ENCODE results near the gene PYY.
"Not testable (repeated sequence)": the region's sequence is repeated elsewhere in the genome, so short reads cannot be mapped to it uniquely, and the experiment has no call there.

PYY gene

DNA sequence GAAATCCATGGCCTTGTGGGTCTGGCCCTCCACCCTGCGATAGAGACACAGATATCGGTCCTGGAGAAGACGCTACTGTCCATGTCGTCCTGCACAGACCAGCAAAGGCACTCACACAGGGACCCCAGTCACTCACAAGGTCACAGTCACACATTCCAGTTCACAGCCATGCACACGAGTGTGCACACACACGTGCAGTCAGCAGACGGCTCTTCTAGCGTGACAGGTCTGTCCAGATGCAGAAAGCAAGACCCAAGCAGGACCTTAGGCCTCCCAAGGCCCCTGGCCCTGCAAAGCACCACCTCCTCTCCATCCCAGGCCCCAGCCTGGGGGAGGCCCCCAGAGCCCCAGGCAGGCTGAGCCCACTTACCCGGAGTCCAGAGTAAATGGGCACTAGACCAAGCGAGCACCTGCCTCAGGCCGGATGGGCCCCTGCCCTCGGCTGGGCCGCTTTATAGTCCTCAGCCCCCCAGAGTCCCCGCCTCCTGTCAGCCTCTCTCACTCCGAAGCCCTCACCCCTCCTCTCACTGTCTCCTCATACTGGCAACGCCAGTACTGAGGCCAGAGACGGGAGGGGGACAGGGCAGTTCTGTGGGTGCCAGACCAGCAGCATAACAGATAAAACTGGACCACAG is 11.6 kb downstream of the PYY start, which contains the start of gene PPY:
Gene PPY, minus strand, starts transcription at position 426 of the 635 bp plus-strand sequence. CDS start 822 bp downstream, outside the sequence.
- DNase-seq = no peak

DNA sequence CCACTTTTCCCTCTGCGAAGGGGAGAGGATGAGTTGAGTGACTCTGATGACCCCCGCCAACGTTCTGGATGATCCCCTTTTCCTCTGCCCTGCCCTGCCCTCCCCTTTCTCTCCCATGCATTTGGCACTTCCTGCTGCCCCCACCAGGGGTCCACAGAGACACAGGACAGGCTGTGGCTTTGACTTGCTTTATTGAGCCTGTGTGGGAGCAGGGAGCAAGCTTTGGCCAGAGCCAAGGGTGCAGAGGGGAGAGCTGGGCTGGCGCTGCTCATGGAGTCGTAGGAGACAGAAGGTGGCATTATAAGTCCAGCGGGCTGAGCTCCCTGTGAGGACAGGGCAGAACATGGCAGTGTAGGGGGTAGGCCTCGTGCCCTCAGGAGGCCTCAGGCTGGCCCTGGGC is 13.1 kb downstream of the PYY start:
- no peak for DNase-seq

DNA sequence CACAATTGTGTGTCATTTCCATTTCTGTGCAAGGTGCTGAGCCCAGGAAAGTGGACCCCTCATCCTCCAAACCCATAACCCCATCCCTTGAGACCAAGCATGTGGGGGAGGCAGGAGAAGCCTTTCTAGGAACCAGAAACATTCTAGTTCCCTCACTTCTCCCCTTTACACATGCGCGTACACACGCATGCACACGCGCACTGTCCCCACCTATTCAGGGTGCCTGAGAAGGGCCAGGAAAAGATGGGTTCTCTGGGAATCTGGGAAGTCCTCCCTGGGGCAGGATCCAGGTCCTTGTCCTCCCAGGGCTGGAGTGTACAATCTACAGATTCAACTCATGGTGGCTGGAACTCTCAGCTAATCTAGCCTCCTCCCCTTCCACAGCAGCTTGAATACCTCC is 13.9 kb downstream of the PYY start:
- no peak for DNase-seq

DNA sequence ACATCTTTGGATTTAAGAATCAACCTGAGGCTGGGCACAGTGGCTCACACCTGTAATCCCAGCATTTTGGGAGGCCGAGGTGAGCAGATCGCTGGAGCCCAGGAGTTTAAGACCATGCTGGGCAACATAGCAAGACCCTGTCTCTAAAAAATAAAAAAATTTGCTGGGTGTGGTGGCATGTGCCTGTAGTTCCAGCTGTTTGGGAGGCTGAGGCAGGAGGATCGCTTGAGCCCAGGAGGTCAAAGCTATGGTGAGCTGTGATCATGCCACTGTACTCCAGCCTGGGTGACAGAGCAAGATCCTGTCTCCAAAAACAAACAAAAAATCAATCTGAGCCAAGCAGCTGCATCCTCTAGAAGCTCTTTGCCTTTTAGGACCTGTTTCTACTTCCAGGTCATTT is 14.3 kb downstream of the PYY start:
- DNase-seq = not testable (repeated sequence)

DNA sequence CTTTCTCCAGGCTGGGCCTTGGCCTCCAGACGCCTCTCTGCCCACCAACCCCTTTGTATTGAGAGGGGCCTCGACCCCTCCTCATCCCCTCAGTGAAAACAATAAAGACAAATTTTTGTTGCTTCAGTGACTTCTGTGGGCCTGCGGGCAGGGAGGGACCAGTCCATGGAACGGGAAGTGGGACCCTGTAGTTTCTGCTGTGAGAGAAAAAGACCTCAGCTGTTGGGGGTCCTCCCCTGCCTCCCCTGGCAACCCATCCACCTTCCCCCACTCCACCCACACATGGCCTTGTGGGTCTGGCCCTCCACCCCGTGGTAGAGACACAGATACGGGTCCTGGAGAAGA is 14.9 kb downstream of the PYY start:
- DNase-seq = no peak

DNA sequence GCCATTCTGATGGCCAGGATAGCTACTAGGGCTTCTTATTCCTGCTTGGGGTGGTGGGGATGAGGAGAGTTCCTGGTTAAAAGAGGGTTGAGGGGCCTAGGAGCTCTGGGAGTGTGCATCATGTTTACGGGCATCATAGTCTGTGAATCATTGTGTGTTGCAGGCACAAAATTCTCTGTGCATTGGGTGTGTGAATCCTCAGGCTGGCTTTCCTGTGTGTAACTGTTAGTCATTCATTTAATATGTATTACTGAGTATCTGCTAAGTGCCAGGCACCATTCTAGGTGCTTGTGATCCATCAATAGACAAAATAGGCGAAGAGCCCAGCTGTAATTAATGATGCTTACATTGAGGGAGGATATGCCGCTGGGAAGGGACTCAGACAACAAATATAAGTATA is 17.3 kb downstream of the PYY start:
- no peak for DNase-seq

DNA sequence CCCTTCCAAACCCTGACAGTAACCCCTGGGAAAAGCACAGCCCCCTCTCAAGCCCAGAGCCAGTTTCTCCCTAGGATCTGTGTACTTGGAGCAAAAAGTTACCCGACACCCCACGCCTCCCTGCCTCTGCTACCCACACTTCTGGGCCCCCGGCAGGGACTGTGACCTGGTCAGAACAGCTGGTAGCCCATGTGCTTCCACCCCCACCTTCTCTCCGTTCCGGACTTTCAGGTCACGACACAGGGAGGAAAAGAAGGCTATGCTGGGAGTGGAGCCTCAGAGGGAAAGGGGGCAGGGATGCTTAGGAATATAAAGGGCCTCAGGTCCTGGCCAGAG is 17.8 kb downstream of the PYY start:
- no peak for DNase-seq

DNA sequence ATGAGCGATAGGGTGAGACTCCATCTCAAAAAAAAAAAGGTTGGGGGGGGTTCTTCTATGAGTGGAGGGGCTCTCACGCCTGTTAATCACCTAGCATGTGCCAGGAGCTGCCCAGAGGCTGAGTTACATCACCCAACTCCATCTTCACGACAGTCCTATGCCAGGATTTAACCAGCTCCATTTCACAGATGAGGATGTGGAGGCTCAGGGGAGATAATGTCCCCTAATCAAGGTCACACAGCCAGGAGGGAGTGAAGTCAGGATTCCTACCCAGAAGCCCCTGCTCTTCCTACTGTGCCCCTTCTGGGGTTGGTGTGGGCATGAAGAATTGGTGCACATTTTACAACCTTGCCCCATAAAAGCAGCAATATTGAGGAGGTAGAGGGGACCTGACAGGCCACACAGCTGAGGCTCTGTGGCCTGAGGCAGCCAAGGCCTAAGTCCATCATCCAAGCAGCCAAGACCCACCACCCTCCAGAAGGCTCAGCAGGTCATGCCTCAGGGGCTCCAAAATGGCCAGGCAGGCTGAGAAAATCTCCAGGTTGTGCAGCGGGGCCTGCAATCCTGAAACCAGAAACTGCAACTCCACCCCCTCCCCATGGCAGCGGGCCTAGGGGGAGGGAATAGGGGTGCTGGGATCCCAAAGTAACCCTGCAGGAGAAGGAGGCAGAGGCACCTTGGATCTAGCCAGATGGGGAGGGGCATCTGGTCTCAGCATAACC is 18.4 kb downstream of the PYY start:
- no peak for DNase-seq

DNA sequence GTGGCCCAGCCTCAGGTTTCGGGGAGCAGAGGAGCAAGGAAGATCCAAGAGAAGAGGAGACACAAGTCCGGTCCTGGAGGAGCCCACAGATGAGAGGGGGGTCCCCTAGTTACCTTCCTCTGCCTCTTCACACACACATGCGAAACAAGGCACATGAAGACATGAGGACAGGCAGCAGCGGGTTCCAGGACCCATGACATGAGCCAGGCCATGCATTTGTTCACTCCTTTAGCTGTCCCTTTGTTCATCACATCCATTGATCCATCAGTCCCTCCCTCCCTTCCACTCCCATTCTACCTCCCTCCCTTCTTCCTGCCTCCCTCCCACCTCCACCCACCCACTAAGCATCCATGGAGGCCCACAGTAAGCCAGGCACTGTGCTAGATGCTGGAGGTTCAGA is 20.8 kb downstream of the PYY start:
- DNase-seq = no peak

DNA sequence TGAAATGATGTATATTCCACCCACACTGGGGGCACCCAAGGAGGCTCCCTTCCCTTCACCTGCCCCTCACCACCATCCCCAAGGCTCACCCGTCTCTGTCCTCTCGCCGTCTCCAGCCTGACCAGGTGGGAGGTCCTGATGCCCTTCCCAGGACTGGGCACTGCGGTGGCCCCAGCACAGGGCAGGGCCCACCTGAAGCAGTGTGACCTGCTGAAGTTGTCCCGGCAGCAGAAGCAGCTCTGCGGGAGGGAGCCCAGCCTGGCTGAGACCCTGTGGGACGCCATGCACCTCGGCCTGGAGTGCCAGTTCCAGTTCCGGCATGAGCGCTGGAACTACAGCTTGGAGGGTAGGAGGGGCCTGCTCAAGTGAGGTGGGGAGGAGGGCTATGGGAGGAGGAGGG is 21.4 kb downstream of the PYY start:
- DNase-seq = no peak

DNA sequence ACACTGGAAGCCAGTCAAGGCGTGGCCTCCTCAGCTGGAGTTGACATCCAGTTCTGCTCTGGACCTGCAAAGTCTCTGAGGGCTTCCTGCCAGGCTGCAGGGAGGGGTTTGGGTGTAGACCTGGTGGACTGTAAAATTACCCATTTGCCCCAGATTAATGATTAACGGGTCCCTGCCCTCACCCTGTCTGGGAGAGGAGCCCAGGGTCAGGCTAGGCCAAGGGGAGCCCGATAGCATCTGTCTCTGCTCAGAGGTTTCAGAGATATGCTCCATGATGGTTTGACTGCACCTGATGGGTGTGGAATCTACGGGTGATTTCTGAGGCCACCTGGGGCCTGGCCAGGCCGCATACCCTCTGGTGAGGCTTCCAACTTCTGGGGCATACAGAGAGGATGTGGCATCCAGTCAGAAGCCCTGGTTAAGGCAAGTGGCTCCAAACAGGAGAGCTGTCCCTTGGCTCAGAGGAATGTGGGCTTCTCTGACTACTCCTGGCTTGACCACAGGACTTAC is 22.6 kb downstream of the PYY start:
- no peak for DNase-seq

DNA sequence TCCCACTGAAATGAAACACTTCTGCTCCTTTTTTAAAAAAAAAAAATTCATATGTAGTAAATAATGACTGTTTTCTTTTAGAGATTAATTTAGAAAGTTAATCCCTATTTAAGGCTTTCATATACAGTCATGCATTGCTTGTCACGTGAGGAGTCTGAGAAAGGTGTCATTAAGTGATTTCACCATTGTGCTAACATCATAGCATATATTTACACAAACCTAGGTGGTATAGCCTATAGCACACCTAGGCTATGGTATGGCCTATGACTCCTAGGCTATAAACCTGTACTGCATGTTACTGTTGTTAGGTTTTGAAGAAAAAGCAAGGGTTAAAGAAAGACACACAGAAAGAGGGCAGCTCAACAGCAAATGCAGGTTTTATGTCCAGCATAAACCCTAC is 25.1 kb downstream of the PYY start:
- no peak for DNase-seq

DNA sequence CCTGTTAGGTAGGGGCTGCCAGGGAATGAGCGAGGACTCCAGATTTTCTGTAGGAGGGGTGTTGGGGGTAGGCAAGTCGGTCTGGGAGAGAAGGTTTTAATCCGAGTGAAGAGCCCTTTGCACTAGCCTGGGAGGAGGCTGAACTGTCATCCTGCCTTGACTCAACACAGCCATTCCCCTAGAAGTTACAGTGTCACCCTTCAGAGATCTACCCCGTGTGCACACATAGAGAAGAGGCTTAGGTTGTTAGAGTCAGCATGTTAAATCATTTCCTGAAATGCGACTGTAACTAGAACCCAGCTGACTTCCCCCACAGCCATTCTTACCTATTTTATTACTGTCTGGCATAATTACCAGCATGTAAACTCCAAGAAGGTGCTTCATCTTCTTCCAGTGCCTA is 25.8 kb downstream of the PYY start:
- not testable (repeated sequence) for DNase-seq

DNA sequence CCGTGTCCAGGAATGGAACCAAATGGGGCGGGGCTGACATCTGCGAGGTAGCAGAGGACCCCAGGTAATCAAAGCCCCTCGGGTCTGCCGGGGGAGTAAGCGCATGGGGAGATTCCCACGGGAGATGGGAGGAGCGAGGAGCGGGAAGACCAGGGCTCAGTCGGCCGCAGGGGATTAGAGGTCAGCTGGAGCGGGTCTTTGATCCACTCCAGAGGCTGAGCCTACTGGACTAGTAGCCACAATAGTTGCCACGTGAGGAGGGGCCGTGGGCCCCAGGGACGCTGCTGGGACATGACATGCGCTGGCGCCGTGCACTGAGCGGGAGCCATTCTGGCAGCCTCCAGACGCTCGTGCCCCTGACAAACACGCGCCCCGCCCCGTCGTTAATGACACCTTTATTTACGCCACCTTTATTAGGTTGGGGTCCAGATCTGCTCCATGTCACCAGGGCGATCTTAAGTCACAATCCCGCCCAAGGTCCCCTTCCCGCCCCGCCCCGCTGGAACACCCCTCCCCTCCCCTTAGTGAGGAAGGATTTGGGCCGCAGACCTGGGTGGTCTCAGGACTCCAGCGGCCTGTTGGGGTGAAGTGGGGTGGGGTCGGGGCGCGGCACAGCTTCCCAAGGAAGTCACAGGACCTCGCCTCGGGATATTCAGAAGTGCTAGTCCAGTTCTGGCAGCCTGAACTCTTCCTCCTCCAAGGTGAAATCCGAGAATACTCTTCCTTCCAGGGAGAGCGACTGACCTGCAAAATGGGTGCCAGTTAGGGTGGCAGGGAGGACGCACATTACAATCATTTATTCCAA is 26.5 kb downstream of the PYY start:
- DNase-seq = no peak

DNA sequence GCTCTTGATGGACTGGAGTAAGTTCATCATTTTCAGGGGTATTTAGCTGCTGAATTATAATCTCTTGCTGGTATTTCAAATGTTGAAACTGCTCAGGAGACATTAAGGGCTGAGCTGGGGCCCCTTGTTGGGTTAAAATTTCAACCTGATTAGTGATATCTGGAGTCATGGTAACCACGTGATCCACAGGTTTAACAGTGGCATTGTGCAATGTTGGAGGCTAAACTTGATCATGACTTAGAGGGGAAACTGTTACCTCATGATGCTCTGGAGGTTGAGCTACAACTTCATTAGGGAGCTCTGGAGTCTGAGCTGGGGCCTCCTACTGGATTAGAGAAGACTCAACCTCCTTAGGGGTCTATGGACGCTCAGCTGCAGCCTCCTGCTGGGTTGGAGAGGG is 29.2 kb downstream of the PYY start:
- no peak for DNase-seq

DNA sequence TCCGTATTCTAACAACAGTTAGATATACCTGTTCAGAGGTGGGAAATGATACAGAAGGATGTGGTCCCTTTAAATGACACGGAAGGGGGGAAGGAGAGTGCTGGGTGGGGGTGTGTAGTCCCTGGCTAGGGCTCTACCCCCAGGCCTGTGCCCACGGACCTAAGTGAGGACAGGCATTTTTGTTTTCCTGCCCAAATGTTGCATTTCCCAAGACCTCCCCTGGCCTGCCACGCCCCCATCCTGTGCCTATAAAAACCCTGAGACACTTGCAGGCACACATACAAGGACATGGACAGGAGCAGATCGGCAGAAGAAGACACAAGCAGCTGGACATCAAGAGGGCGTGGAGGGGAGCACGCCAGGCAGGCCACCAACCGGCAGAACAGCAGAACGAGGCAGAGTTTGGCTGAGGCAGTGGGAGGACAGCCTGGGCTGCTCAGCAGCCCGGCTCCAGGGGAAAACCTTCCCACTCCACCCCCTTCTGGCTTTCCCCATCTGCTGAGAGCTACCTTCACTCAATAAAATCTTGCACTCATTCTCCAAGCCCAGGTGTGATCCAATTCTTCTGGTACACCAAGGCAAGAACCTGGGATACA is 33.1 kb downstream of the PYY start:
- no peak for DNase-seq

DNA sequence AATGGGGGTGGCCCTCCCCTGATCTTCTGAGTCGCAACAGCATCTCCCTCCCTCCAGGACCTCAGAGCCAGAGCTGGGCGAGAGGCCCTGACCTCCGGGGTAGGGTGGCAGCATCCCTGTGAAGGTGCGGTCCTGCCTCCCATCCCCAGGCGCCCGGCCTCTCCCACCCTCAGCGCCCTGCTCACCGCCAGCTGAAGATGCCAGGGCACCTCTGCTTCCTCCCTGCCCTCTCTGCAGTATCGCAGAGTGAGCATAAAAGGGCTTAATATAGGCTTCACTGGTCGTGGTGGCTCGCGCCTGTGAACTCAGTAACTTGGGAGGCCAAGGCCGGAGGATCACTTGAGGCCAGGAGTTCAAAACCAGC is 35.7 kb downstream of the PYY start:
- DNase-seq = no peak

DNA sequence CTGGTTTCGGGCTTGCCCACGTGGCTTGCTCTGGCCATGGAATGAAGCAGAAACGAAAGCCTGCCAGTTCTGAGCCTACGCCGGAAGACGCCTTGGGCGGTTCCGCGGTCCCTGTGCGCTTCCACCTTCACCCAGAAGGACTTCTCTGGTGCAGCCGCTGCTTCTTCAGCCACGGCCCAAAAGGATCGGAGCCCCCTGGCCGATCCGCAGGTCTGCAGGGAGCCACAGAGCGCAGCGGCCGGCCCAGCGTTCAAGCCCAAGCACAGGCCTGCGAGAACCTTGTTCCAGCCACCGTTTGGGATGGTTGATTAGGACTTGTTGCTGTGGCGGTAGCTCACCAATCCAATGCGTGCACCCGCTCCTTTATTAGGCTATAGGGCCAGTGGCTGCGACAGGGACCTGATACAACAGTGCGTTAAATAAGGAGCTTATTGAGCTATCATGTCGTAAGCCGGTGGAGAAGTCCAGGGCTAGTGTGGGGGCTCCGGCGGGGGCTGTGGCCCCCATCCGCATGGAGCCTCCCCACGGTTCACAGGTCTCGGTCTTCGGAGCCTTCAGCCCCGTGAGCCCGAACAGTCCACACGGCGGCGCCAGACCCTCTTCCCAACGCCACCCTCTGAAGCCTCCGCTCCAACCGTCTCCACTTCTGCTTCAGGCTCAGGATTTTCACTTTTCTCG is 36.3 kb downstream of the PYY start:
- DNase-seq = peak; percentile 30

DNA sequence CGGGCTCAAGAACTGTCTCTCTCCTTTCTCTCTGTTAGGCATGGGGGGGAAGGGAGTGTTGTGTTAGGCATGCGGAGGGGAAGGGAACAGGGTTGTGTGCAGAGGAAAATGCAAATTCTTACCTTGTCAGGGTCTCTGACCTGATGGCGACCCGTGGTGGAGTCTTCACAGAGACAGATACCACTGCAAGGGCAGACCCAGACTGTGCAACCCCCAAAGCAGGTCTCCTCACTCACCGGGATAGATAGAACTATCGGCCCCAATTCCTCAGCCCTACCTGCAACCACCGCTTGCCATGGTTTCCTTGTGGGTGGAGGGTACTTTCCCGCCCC is 36.8 kb downstream of the PYY start:
- no peak for DNase-seq

DNA sequence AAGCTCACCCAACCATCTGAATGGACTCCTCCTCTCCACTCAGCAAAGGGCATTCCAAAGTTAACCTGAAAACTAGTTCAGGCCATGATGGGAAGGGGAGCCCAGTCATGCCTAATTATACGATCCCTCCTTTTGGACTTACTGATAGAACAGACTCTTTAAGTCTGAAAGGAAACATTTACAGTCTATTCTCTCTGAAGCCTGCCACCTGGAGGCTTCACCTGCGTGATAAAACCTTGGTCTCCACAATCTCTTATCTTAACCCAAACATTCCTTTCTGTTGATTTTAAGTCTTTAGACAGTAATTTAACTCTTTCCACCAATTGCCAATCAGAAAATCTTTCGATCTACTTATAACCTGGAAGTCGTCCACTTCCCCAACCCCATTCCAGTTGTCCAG is 37.4 kb downstream of the PYY start:
- no peak for DNase-seq

DNA sequence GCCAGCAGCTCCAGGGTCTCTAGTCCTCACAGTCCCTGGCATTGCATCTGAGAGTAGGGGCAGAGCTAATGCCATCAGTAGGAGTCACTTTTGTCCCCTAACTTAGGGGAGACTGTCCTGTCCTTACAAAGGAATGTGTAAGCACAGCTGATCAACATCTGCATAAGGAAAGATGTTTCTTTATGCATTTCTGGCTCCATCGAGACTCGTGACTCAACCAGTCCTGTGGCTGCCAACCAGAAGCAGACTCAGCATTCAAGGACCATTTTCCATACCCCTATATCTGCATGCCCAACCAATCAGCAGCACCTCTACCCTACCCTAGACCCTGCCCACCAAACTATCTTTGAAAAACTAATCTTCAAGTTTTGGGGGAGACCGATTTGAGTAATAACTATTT is 38.2 kb downstream of the PYY start:
- no peak for DNase-seq

DNA sequence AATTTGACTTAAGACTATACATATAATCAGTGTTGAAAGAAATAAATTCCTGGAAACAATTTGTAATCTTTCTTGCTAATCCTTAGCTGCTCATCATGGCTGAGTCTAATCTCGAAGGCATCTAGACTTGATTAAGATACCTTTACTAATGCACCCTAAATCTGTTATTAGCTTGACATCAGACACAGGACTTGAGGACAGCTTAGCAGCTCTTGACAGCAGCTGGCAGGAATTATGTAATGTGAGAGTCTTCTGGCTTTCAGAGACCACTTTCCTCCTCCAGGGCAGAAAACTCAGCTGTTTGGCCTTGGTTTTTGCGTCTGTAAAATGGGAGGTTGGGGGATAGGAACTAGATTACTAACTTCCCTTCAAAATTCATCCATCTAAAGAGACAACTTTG is 39.3 kb downstream of the PYY start:
- DNase-seq = no peak

DNA sequence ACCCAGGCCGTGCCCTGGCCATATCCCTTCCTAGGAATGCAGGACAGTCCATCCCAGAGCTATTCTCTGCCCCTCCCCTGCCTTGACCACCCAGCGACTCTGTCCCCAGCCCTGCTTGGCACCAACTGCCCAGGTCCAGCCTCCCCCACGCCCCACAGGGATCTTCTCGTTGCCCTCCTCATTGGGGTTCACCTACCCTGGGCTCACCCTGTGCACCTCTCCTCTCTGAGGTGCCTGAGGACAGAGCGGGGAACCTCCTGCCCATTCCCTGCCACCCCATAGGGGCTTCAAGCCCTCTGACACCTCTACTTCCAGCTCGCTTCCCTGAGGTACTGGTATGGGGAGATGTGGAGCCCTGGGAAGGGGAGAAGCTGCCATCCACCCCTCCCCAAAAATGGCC is 40.2 kb downstream of the PYY start:
- no peak for DNase-seq

All from CD4-positive, alpha-beta T cell treated with Interleukin-4 for 4 hours (primary cell).